T-helper 1 cell (primary cell): ENCODE measurements around the gene HNMT.
"Not testable (repeated sequence)": the region's sequence is repeated elsewhere in the genome, so short reads cannot be mapped to it uniquely, and the experiment has no call there.

ENCODE experiments used
- DNase-seq, 5 donors: peaks; one replicate each; pipeline ENCODE4 v3.0.0-alpha.2; 2012 to 2020
- total RNA-seq, 4 donors: gene quantifications; one replicate each; lab custom pipeline; 2026; lab: John Stamatoyannopoulos, UW

The HNMT gene
- total RNA-seq: 0 to 0.15 (median 0) reads per million in 4 donors

- no peak for DNase-seq
Observed at GRCh38 chr2:137964066-137964858, at the start of gene HNMT. Gene HNMT (plus strand): TSS chr2:137964473. CDS start chr2:137964492, 19 bp downstream.

GRCh38 chr2:137921105-137921880, 43.0 kb upstream of the HNMT start:
- DNase-seq: no peak

GRCh38 chr2:137922171-137922570, 42.1 kb upstream of the HNMT start:
- not testable (repeated sequence) for DNase-seq

GRCh38 chr2:137924019-137924418, 40.3 kb upstream of the HNMT start:
- no peak for DNase-seq

DNA sequence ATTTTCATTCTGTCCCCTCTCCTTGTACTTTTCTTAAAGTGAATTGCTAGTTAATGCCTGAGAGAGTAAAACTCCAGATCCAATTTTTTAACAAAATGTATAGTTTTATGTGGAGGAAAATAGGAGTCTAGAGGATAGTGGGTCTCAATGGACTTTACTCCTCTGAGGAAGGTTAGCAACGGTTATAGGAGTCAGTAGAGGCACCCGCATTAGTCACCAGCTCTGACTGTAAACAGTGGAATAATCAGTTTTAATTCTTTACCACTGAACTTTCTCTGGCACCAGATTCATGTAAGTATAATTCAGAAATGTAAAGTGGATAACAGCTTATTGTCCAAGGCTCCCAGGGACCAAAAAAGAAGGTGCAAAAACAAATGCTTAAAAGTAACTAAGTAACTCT, 38.7 kb upstream of the HNMT start:
- DNase-seq: no peak

DNA sequence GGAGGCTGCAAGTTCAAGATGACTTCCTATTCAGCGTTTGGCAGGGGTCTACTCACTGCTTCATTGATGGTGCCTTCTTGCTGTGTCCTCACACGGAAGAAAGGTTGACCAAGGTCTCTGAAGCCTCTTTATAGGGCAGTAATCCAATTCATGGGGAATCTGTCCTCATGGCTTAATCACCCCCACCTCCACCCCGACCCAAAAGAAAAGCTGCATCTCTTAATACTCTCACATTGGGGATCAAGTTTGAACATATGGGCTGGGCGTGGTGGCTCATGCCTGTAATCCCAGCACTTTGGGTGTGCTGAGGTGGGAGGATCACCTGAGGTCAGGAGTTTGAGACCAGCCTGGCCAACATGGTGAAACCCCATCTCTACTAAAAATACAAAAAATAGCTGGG, 36.4 kb upstream of the HNMT start:
- no peak for DNase-seq

DNA sequence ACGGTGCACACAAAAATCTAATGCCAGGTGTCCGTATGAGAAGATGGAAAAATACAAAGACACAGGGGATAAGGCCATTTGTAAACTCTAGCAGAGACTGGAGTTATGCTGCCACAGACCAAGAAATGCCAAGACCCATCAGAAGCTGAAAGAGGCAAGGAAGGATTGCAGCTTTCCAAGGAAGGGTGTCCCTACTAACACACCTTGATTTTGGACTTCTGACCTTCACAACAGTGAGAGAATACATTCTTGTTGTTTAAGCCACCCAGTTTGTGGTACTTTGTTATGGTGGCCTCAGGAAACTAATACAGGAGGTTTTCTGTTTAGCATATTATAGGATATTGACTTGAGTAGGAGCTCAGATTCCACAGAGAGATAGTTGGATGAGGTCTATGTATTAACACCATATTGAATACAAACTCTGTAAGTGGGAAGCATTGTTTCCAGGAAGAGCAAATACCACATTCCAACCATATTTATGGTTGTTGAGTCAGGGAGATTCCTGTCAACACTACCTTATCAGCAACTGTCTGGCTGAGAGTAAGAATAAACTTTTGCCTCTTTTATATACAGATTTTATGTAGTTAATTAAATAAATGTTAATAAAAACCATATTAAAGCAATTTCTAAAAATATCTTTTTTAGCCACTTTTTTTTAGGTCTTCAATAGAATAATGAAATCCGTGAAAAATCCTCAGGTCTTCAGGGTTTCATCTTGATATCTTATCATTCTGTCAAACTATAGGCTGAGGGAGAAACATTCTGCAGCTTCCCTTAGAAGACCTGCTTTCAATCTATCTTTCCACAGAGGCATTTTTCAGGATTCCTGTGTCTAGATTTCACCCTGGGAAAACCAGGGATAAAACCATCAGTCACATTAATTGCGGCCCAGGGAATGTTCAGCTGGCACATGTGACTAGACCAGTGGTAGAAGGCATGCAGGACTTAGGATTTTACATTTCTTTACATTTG, 35.4 kb upstream of the HNMT start:
- DNase-seq: no peak

DNA sequence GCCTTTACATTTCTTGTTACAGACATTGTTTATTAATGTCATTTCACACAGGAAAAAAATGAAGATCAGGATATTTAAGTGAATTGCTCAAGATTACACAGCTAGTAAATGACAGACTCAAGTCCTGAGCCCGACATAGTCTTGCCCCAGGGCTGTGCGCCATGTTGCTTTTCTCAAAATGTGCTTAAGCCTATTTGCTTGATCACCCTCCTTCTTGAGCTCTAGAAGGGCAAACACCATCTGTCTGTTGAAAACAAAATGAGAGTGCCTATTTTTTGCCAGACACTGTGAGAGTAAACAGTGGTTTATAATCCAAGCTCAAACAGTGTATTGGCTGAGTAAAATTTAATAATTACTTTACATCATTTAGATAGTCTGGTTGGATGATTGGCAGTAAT, 34.8 kb upstream of the HNMT start:
- DNase-seq: no peak

DNA sequence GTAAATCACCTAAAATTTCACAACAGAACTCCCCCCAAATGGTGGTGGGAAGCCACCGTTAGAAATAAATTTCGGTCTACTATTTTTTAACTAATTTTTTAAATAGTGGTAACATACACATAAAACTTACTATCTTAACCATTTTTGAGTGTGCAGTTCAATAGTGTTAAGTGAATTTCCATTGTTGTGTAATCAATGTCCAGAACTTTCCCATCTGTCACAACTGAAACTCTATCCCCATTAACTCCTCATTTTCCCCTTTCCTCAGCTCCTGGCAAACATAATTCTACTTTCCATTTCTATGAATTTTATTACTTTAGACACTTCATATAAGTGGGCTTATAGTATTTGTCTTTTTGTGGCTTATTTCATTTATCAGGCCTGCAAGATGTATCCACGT, 34.1 kb upstream of the HNMT start:
- DNase-seq: no peak

- DNase-seq: no peak
Observed at GRCh38 chr2:137935591-137935990, 28.7 kb upstream of the HNMT start.

GRCh38 chr2:137937246-137937645, 27.0 kb upstream of the HNMT start:
- no peak for DNase-seq

GRCh38 chr2:137937778-137938177, 26.5 kb upstream of the HNMT start:
- no peak for DNase-seq

- no peak for DNase-seq
Observed at GRCh38 chr2:137938204-137938603, 26.1 kb upstream of the HNMT start.

DNA sequence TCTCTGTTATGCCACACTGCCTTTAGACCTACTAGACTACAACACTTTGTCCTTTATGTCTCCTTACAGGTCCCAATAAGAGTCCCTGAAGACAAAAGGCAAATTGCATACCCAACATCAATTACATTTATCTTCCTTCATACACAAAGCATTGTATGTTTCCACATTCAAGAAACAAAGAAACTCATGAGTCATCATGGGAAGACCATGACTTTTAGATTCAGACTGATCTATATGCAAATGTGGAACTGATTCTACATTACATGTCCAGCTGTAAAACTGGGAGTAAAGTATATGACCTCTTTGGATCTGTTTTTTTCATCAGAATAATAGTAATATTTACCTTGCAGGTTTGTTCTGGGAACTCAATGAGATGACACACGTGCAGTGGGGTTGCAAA, 25.2 kb upstream of the HNMT start:
- DNase-seq: no peak

- no peak for DNase-seq
Observed at GRCh38 chr2:137940154-137940553, 24.1 kb upstream of the HNMT start.

DNA sequence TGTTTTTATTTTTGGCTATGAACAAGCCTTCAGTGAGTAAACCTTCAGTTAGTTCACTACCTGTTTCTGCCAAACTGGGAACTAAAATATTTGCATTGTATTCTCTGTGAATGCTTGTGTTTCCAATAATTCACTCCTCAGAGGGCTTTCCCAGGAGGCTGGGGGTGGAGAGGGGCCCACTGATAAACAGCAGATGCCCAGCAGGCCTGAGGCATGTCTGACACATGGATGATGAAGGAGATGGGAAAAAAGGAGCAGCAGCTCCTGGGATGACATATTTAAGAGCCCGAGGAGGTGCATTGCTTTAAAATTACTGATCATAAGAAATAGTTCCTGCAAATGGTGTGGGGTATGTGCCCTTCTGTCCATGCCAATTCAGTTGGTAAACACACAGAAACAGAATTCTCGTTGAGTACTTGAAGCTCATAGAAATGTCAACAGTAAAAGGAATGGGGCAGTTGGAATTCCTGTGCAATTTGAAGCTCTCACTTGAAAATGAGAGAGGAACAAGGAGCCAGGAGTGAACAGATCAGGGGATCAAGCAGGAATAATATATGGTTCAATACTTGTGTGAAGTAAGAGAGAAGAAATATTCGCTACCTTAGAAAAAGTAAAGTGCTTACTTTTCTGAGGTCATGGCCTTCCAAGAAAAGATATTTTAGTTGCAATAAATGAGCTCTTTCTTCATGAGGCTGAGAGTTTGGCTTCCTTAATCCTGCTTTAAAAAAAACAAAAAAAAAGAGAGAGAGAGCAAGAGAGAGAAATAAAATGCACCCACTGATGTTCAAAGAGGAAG, 22.0 kb upstream of the HNMT start:
- DNase-seq: no peak

- no peak for DNase-seq
Observed at GRCh38 chr2:137942833-137943677, 21.2 kb upstream of the HNMT start.

DNA sequence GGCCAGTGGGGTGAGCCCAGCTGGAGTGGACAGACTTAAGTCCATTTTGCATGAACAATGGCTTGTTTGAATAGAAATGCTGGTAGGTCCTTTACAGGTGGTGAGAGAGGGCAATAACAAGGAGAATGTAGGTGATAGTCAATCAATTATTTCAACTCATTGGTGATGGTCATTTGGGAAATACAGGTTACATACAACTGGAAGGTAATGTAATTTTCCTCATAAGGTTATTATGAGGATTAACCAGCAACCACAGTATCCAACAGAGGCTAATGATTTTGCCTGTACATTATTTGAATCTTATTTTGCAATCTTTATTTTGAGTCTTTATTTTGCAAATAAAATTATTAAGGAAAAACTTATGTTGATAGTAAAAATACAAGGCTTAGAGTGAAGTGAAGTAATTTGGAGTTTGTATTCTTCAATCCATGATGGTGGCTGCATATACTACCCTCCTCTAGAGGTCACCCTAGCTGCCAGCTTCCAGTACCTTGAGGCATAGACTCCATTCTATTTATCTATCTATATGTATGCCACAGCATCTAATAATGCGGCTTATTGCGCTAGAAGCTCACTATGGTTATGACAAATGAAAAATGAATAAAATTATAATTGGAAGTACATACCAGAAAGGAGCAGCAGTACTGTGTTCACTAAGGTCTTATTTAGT, 20.5 kb upstream of the HNMT start:
- no peak for DNase-seq

- no peak for DNase-seq
Observed at GRCh38 chr2:137944714-137945113, 19.6 kb upstream of the HNMT start.

- DNase-seq: no peak
Observed at GRCh38 chr2:137945229-137945628, 19.0 kb upstream of the HNMT start.
